ENCODE data around the gene PTPRK.

- TF ChIP-seq POLR2A (IDR thresholded peaks at IDR 0.05) = no peak
- no peak for TF ChIP-seq CTCF (IDR thresholded peaks at IDR 0.05)
Measured at GRCh38 chr6:127939442-127940066, 580.8 kb downstream of the PTPRK start.
